ENCODE measurements around the gene PEX14.

The PEX14 gene

DNA sequence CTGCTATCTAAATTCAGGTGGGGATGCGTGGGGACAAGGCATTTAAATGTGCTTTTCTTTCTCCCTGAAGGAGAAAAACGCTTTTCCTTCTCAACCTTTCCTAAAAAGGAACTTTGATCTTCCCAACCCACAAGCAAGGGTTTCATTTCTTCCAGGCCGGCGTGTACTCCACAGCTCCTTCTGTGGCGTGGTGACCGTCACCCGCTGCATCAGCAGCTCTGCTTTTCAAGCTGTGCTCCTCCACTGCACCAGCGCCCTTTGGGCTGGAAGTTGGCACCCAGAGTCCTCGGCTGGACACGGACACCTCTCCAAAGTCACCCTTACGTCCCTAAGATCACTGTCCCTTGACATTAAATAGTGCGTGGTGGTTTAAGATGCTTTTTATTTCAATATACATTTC is 54.3 kb downstream of the PEX14 start:
- H3K4me3 ChIP-seq (ENCODE audit: low read depth, low read length): no peak overlapping the region
- DNase-seq (ENCODE audit: low read depth): no peak
- TF ChIP-seq CTCF (conservative IDR thresholded peaks at IDR 0.05; ENCODE audit: low read depth, low read length): no peak

- H3K4me3 ChIP-seq (ENCODE audit: low read depth, low read length): no peak overlapping the region
- TF ChIP-seq CTCF (conservative IDR thresholded peaks at IDR 0.05; ENCODE audit: low read depth, low read length): no peak
- DNase-seq (ENCODE audit: low read depth): no peak
These were observed 55.0 kb downstream of the PEX14 start for GRCh38 chr1:10529765-10530164.

DNA sequence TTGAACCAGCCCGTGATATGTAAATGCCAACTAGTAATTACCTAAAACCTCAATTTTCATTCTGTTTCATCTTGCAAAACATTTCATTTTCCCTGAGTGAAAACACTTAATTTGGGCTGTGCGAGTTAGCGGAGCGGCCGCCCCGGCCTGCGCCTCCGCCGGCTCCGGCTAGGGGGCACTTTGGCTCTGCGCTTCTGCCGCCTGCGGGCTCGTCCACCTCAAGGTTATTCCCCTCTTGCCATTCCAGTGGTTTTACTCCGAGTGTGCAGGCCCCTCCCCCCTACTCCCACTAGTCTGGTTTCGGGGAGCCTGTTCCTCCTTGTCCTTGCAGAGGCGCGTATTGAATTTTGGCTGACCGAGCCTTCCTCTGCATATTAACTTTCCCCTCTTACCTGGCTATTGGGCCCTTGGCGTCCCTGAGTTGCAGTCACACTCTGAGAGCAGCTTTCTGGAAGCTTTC is 55.6 kb downstream of the PEX14 start:
- DNase-seq (ENCODE audit: low read depth): peak; percentile 79
- peak; percentile 92 for TF ChIP-seq CTCF (conservative IDR thresholded peaks at IDR 0.05; ENCODE audit: low read depth, low read length)
- H3K4me3 ChIP-seq (ENCODE audit: low read depth, low read length): peak overlapping the region; percentile 30

GRCh38 chr1:10530756-10531495 is 56.2 kb downstream of the PEX14 start:
- H3K4me3 ChIP-seq (ENCODE audit: low read depth, low read length): no peak overlapping the region
- no peak for TF ChIP-seq CTCF (conservative IDR thresholded peaks at IDR 0.05; ENCODE audit: low read depth, low read length)
- DNase-seq (ENCODE audit: low read depth): peak; percentile 73

- no peak for TF ChIP-seq CTCF (conservative IDR thresholded peaks at IDR 0.05; ENCODE audit: low read depth, low read length)
- no peak for DNase-seq (ENCODE audit: low read depth)
- no peak overlapping the region for H3K4me3 ChIP-seq (ENCODE audit: low read depth, low read length)
These were observed 57.6 kb downstream of the PEX14 start for GRCh38 chr1:10532362-10532761.

DNA sequence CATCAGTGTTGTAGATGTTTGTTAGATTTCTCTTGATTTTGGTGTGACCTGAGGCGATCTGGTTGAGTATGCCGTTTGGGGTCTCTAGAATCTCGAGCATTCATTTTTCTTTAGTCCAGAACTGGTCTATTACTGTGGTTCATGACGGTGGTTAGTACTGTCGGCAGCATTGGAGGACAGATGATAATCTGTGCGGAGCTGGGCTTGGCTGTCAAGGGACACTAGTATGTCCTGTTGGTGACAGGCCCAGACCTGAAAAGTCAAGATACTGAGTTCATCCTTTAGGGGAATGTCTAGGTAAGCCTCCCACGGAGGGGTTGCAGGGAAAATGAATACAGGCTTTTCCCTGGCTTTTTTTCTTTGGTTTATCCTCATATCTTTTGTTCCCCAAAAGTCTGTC is 59.8 kb downstream of the PEX14 start:
- DNase-seq (ENCODE audit: low read depth): no peak
- no peak for TF ChIP-seq CTCF (conservative IDR thresholded peaks at IDR 0.05; ENCODE audit: low read depth, low read length)
- H3K4me3 ChIP-seq (ENCODE audit: low read depth, low read length): no peak overlapping the region

- no peak for TF ChIP-seq CTCF (conservative IDR thresholded peaks at IDR 0.05; ENCODE audit: low read depth, low read length)
- H3K4me3 ChIP-seq (ENCODE audit: low read depth, low read length): no peak overlapping the region
- no peak for DNase-seq (ENCODE audit: low read depth)
These were observed 61.5 kb downstream of the PEX14 start for GRCh38 chr1:10536133-10536770.

Data from choroid plexus epithelial cell (primary cell).